Progenitor cell of endocrine pancreas (in vitro differentiated cells): ENCODE data around the gene IP6K3. TPM values are rescaled to one million over a fixed set of nuclear protein-coding genes. Genes with fewer than 3 reads are reported as not detected.

Source experiments
- DNase-seq: peaks from one replicate; pipeline ENCODE4 v3.0.0; 2021; ENCODE audit warnings: low spot score; ENCODE audit not compliant: unreplicated experiment
- H3K27ac Mint-ChIP-seq: 2 replicates; pipeline ENCODE4 v1.8.0; 2021; ENCODE audit warnings: mild to moderate bottlenecking, moderate library complexity, mixed read lengths
- H3K27me3 Mint-ChIP-seq: 2 replicates; pipeline ENCODE4 v1.8.0; 2021; ENCODE audit warnings: mixed read lengths
- H3K36me3 Mint-ChIP-seq: 2 replicates; pipeline ENCODE4 v1.8.0; 2022; ENCODE audit warnings: mixed read lengths; ENCODE audit not compliant: insufficient read depth
- H3K4me1 Mint-ChIP-seq: 2 replicates; pipeline ENCODE4 v1.8.0; 2021; ENCODE audit warnings: low read depth, mixed read lengths
- H3K4me3 Mint-ChIP-seq: 2 replicates; pipeline ENCODE4 v1.8.0; 2021; ENCODE audit warnings: low read depth, mild to moderate bottlenecking, moderate library complexity, mixed read lengths
- H3K9me3 Mint-ChIP-seq: 2 replicates; pipeline ENCODE4 v1.8.0; 2021; ENCODE audit warnings: low read depth, mixed read lengths
- CTCF ChIP-seq: fragments of 200-600 bp; sonication (generic); IDR thresholded peaks from one replicate; pipeline ENCODE4 v1.5.0; 2021; ENCODE audit warnings: antibody characterized with exemption, mild to moderate bottlenecking; ENCODE audit not compliant: unreplicated experiment
- total RNA-seq: library from RNA; stranded (reverse); gene quantifications from 2 replicates; pipeline ENCODE4 v1.2.1, GENCODE V29; 2021

Gene IP6K3
- total RNA-seq, 1 donor from 2014 or later: 0.14 TPM

- Mint-ChIP-seq H3K9me3 (no peaks in the 10 kb centered on the region), H3K27me3 (peaks cover 19% of the 10 kb centered on the region), H3K4me3 (no peak overlapping the region), H3K36me3 (no peaks in the 10 kb centered on the region), H3K27ac (no peak overlapping the region), H3K4me1 (peaks cover 11% of the 10 kb centered on the region)
- TF ChIP-seq CTCF: no peak
- DNase-seq: no peak
Observed at GRCh38 chr6:33751771-33752645, 5.3 kb upstream of the IP6K3 start.

GRCh38 chr6:33750244-33750991 lies 3.7 kb upstream of the IP6K3 start:
- Mint-ChIP-seq H3K27ac (no peak overlapping the region), H3K27me3 (peaks cover 19% of the 10 kb centered on the region), H3K4me3 (no peak overlapping the region), H3K36me3 (no peaks in the 10 kb centered on the region), H3K4me1 (peaks cover 15% of the 10 kb centered on the region), H3K9me3 (no peaks in the 10 kb centered on the region)
- no peak for DNase-seq
- no peak for TF ChIP-seq CTCF

- H3K4me1 Mint-ChIP-seq: peaks cover 15% of the 10 kb centered on the region
- no peaks in the 10 kb centered on the region for H3K36me3 Mint-ChIP-seq
- no peak overlapping the region for H3K4me3 Mint-ChIP-seq
- no peak overlapping the region for H3K27ac Mint-ChIP-seq
- no peaks in the 10 kb centered on the region for H3K9me3 Mint-ChIP-seq
- peaks cover 19% of the 10 kb centered on the region for H3K27me3 Mint-ChIP-seq
- DNase-seq: no peak
- no peak for TF ChIP-seq CTCF
Observed at GRCh38 chr6:33749401-33749800, 2.7 kb upstream of the IP6K3 start.

GRCh38 chr6:33748841-33749240 lies 2.1 kb upstream of the IP6K3 start:
- Mint-ChIP-seq H3K36me3 (no peaks in the 10 kb centered on the region), H3K27ac (no peak overlapping the region), H3K4me3 (no peak overlapping the region), H3K9me3 (no peaks in the 10 kb centered on the region), H3K27me3 (peaks cover 19% of the 10 kb centered on the region), H3K4me1 (peaks cover 20% of the 10 kb centered on the region)
- TF ChIP-seq CTCF: no peak
- no peak for DNase-seq

- H3K4me1 Mint-ChIP-seq: peaks cover 20% of the 10 kb centered on the region
Observed at GRCh38 chr6:33747823-33748222, 1.1 kb upstream of the IP6K3 start.

More at GRCh38 chr6:33747823-33748222, 1.1 kb upstream of the IP6K3 start:
- peaks cover 21% of the 10 kb centered on the region for H3K27me3 Mint-ChIP-seq
- TF ChIP-seq CTCF: no peak
- H3K27ac Mint-ChIP-seq: peak overlapping the region; percentile 46
- DNase-seq: no peak
- no peaks in the 10 kb centered on the region for H3K36me3 Mint-ChIP-seq
- no peak overlapping the region for H3K4me3 Mint-ChIP-seq
- H3K9me3 Mint-ChIP-seq: no peaks in the 10 kb centered on the region
